GM21360 (cell line): ENCODE data around the gene YPEL2.
"Not testable (repeated sequence)": the region's sequence is repeated elsewhere in the genome, so short reads cannot be mapped to it uniquely, and the experiment has no call there.

Experiments used
- ATAC-seq: cut with Tn5 transposase; IDR thresholded peaks from one replicate; pipeline ENCODE4 v1.9.1; 2021; ENCODE audit warnings: mild to moderate bottlenecking, moderate library complexity; ENCODE audit not compliant: unreplicated experiment

The YPEL2 gene

DNA sequence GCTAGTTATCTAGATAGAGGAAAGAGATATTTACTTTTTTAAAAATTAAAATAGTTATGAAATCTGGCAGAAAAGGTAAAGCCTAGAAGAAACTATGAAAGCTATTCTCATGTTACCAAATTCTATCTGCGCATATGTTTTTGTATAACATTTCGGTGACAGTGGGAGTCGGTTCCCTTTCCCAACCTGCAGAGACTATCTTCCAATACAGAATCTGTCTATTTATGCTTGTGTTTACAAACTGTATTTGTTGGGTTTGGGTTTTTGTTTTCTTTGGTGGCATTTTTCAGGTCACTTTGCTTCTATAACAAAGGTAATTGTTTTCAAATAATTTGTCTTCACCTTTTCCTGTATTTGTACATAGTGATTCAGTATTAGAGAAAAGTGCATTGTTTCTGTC is 69.8 kb downstream of the YPEL2 start:
- no peak for ATAC-seq

DNA sequence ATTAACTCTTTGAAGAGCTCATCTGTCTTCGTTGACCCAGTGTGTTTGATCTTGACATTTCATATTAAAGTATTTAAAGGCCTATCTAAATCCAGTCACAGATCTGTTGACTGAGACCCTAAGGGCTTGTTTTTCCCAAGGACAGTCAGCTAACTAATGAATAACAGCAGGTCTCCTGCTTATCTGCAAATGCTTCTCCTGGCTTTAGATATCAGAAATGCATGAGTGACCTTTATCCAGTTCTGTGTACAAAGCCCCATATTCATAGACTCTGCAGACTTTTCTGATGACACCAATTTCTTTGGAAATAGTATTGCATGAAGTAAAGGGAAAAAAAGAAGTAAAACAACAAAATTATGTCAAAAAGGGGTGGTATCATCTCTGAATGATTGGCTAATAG is 70.3 kb downstream of the YPEL2 start:
- ATAC-seq, result no peak

GRCh38 chr17:59402760-59403159 is 71.3 kb downstream of the YPEL2 start:
- ATAC-seq, result no peak

- no peak for ATAC-seq
Measured at GRCh38 chr17:59404471-59404870, 73.0 kb downstream of the YPEL2 start.

- ATAC-seq, result no peak
Measured at GRCh38 chr17:59405944-59406705, 74.7 kb downstream of the YPEL2 start.

DNA sequence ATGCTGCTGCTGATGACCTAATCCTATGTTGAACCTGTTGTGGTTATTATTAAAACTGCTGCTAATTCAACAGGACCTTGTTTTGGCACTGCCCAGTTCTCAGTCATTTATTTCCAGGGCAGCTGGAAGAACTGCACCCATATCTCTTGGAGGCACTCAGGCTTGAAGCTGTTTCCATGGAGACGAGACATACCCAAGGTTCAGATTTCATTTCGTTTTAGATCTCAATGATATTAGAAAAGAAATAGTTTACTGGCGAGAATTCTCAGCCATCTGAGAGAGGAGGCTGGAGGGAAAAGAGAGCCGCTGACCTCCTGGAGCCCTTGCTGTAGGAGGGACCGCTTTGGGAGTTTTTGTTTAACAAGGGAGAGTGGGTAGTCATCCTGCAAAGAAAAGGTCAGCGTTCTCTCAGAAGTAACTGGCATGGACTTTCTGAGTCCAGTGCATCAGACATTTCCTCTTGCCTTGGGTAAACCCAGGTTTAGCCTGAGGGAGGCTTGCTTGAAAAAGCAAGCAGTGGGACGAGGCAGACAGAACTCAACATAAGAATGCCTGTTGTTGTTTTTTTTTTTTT is 75.4 kb downstream of the YPEL2 start:
- no peak for ATAC-seq

GRCh38 chr17:59409336-59410048 is 78.0 kb downstream of the YPEL2 start:
- ATAC-seq, result no peak

GRCh38 chr17:59410049-59410437 is 78.6 kb downstream of the YPEL2 start:
- ATAC-seq, result no peak

- not testable (repeated sequence) for ATAC-seq
Measured at GRCh38 chr17:59412431-59412830, 81.0 kb downstream of the YPEL2 start.

GRCh38 chr17:59413014-59413766 is 81.7 kb downstream of the YPEL2 start:
- ATAC-seq, result no peak

- ATAC-seq, result no peak
Measured at GRCh38 chr17:59415397-59415796, 83.9 kb downstream of the YPEL2 start.

DNA sequence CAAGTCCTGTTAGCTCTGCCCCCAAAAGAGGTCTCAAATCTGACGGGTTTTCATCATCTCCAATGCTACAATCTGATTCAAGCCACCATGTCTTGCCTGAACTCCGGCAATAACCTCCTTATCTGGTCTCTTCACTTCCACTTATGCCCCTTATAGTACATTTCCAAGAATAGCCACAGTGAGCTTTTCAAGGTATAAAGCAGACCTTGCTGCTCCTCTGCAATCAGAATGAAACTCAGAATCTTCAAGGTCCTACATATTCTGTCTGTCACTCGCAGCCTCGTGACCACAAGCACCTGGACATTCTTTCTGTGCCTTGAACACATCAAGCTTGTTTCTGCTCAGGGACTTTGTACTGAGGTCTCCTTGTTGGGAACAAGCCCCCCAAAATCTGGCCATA is 84.7 kb downstream of the YPEL2 start:
- ATAC-seq, result no peak

DNA sequence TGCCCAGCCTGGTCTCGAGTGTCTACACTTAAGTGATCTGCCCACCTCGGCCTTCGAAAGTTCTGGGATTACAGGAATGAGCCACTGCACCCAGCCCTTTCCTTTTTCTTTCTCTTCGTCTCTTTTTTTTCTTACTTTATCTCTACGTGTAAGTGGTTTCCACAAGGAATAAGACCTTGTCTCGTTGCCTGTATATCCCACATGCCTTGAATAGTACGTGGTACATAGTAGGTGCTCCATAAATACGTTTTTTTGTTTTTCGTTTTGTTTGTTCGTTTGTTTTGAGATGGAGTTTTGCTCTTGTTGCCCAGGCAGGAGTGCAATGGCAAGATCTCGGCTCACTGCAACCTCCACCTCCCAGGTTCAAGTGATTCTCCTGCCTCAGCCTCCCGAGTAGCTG is 86.0 kb downstream of the YPEL2 start:
- no peak for ATAC-seq

DNA sequence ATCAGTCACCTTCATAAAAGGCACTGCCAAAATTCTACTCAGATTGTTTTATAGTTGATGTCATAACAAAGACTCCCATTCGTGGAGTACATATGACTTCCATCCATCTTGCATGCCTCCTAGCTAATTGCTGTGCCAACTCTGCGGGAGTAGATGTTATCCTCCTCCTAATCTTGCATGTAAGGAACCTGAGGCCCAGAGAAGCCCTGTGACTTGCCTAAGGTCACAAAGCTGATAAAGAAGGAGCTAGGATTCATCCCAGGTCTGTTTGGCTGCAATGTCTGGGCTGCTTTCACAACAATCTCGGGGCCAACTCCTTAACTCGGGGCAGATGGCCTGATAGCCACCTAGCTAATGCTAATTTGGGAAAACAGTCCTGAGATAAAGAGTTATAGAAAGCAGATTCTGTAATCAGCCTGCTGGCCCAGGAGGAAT is 87.3 kb downstream of the YPEL2 start:
- no peak for ATAC-seq

DNA sequence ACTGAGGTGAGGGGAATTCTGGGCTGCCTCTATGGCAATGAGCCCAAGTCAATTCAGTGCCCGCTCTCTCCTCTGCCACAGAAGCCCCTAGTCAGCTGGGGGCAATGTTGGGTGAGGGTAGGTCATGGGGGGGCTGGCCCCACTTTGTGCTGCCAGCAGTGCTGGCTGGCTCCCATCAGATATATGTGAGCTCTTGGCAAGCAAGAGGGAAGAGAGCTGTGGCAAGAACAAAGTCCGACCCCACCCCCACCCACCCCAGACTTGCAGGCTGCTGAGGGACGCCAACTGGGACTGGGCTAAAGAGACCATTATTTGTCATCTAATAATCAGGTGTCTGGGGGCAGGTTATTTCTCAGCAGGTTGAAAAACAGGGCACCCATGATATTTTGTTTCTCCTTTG is 89.4 kb downstream of the YPEL2 start:
- no peak for ATAC-seq

- no peak for ATAC-seq
Measured at GRCh38 chr17:59421722-59422121, 90.3 kb downstream of the YPEL2 start.

DNA sequence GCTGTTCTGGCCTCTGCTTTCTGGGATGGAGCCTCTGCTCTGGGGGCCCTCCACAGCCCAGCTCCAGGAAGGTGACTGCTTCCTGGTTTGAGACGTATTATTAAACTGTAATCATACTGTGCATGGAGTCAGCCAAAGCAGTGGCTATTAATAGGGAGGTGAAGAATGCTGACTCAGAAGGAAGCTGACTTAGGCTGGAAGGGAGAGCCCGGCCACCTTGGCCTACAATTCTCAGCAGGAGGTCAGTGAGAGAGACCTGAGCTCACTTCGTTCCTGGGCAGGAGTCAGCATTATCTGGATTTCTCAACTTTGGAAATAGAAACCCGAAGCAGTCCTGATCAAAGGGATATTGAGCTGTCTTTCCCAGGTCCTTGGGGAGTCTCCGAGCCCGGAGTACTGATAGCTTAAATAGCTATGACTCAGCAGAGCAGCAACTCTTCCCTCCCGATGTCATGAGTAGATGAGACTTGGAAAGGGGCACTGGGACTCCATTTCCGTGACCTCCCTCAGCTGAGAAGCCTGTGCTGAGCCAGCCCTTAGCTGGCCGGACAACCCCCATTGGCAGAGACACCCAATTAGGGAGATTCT is 91.8 kb downstream of the YPEL2 start:
- ATAC-seq, result no peak

GRCh38 chr17:59423903-59424302 is 92.4 kb downstream of the YPEL2 start:
- no peak for ATAC-seq

- ATAC-seq, result no peak
Measured at GRCh38 chr17:59424331-59424730, 92.9 kb downstream of the YPEL2 start.

DNA sequence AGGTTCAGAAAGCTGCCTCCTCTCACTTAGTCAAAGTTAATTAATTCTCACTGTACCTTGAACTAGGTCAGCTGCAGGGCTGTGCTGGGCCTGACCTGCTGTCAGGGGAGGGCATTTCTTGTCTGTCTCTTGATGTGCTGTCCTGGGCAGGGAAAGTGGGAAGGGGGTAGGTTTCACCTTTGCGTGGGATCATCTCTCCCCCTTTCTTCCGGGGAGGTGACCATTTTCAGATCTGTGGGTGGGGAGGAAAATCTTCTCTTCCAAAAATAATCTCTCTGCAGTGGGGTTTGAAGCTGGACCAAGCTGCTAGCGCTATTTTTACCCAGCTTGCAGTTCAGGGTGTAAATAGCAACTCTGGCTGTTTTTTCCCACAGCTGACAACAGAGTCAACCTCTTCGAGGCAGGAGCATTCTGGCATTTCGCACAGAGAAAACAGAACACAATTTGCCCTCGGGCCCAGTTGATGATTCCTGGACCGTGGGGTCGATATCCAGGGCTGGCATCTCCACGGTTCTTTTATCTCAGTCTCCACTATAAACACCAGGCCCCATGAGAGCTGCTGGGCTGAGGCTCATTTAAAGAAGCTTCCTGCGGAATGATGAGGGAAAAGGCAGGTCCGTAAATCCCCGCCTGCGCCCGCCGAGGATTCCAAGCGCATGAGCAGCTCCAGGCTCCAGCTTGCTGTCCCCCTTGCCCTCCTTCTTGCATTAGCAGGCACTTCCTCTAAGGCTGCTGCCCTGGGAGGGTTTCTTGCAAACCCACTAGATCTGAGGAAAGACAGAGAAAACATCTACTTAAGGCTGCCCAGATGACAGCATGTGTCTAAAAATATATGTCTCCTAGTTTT is 93.9 kb downstream of the YPEL2 start:
- ATAC-seq, result no peak
